Hepatocyte (in vitro differentiated cells): ENCODE results near the gene CACTIN. TPM values are rescaled to one million over a fixed set of nuclear protein-coding genes. Genes with fewer than 3 reads are reported as not detected.

ENCODE experiments used
- DNase-seq: peaks from one replicate; pipeline ENCODE4 v3.0.0-alpha.2; 2016; ENCODE audit warnings: low spot score
- H2AFZ ChIP-seq: fragments of 200-600 bp; sonication (generic); 2 replicates; pipeline ENCODE4 v1.6.0; 2016; ENCODE audit warnings: antibody characterized with exemption, mild to moderate bottlenecking
- H3K27ac ChIP-seq: fragments of 200-600 bp; sonication (generic); 2 replicates; pipeline ENCODE4 v1.5.1; 2016; ENCODE audit warnings: mild to moderate bottlenecking
- H3K27me3 ChIP-seq: fragments of 200-600 bp; sonication (generic); 2 replicates; pipeline ENCODE4 v1.6.1; 2016
- H3K36me3 ChIP-seq: fragments of 200-600 bp; sonication (generic); replicated peaks from 2 replicates; pipeline ENCODE4 v1.5.1; 2016; ENCODE audit warnings: low read depth; ENCODE audit not compliant: insufficient read depth
- H3K4me1 ChIP-seq: fragments of 200-600 bp; sonication (generic); 2 replicates; pipeline ENCODE4 v1.5.1; 2016; ENCODE audit warnings: mild to moderate bottlenecking, moderate library complexity; ENCODE audit not compliant: insufficient read depth
- H3K4me2 ChIP-seq: fragments of 200-600 bp; sonication (generic); 2 replicates; pipeline ENCODE4 v1.6.0; 2016
- H3K4me3 ChIP-seq: fragments of 200-600 bp; sonication (generic); 2 replicates; pipeline ENCODE4 v1.5.1; 2016; ENCODE audit warnings: mild to moderate bottlenecking
- H3K79me2 ChIP-seq: fragments of 200-600 bp; sonication (generic); 2 replicates; pipeline ENCODE4 v1.6.0; 2017; ENCODE audit warnings: mild to moderate bottlenecking
- H3K9me2 ChIP-seq: fragments of 200-600 bp; sonication (generic); replicated peaks from 2 replicates; pipeline ENCODE4 v1.6.0; 2017; ENCODE audit warnings: mild to moderate bottlenecking; ENCODE audit not compliant: insufficient read depth
- H3K9me3 ChIP-seq: fragments of 200-600 bp; sonication (generic); 2 replicates; pipeline ENCODE4 v1.5.1; 2016; ENCODE audit warnings: low read depth, mild to moderate bottlenecking
- H4K20me1 ChIP-seq: fragments of 200-600 bp; sonication (generic); 2 replicates; pipeline ENCODE4 v1.6.0; 2016; ENCODE audit warnings: mild to moderate bottlenecking; ENCODE audit not compliant: insufficient read depth, poor library complexity, severe bottlenecking
- CTCF ChIP-seq: fragments of 200-600 bp; sonication (generic); IDR thresholded peaks from 2 replicates; pipeline ENCODE4 v1.5.1; 2016; ENCODE audit warnings: antibody characterized with exemption, mild to moderate bottlenecking; ENCODE audit not compliant: poor library complexity
- EZH2 ChIP-seq: fragments of 200-600 bp; sonication (generic); IDR thresholded peaks from 2 replicates; pipeline ENCODE4 v1.6.1; 2016; ENCODE audit warnings: antibody characterized with exemption, mild to moderate bottlenecking, borderline replicate concordance
- EZH2phosphoT487 ChIP-seq: fragments of 200-600 bp; sonication (generic); IDR thresholded peaks from one replicate; pipeline ENCODE4 v1.6.1; 2018; ENCODE audit warnings: antibody characterized with exemption, mild to moderate bottlenecking, low read depth, moderate library complexity; ENCODE audit not compliant: unreplicated experiment, severe bottlenecking
- WGBS: methylation state at CpG from one replicate; pipeline ENCODE4 v1.1.6; 2016; ENCODE audit warnings: low lambda C conversion rate; ENCODE audit errors: missing lambda C conversion rate; 5-methylcytosine and 5-hydroxymethylcytosine counted together
- polyA plus RNA-seq: library from polyadenylated mRNA; unstranded; fragments of >200 nt; fragmentation: Nextera tagmentation; extraction: Ambion mirVana; gene quantifications from 2 replicates; pipeline ENCODE4 v1.2.1, GENCODE V29; 2016
- total RNA-seq: library from RNA; depleted of rRNA; stranded (reverse); fragments of >200 nt; gene quantifications from 2 replicates; pipeline ENCODE4 v1.2.3, GENCODE V29; 2014

CACTIN gene
- total and polyA plus RNA-seq, 2 experiments from 2014 or later: 15.7 to 18.3 TPM

DNA sequence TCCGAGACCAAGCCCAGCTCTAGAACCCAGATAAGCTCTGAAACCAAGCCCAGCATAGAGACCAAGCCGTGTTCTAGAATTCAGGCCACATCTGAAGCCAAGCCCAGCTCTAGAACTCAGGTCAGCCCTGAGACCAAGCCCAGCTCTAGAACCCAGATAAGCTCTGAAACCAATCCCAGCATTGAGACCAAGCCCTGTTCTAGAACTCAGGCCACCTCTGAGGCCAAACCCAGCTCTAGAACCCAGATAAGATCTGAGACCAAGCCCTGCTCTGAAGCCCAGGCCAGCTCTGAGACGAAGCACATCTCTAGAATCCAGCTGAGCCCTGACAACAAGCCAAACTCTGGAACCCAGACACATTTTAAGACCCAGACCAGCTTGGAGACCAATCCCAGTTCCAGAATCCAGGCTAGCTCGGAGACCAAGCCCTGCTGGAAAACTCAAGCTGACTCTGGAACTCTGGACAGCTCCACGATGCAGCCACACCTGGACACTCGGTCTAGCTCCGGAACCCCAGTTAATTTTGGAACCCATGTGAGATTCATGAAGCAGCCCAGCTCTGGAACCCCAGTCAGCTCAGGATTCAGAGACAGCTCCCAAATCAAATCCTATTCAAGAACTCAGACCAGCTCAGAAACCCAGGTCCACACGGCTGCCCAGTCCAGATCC lies 35.5 kb downstream of the CACTIN start:
- Histone ChIP-seq H3K9me3 (no peaks in the 10 kb centered on the region), H3K27me3 (peaks cover 16% of the 10 kb centered on the region)

GRCh38 chr19:3589949-3590348 lies 36.6 kb downstream of the CACTIN start:
- H3K4me1 ChIP-seq: no peaks in the 10 kb centered on the region
- H3K4me3 ChIP-seq: no peak overlapping the region
- WGBS: 95% methylated on average over 18 of the region's 22 CpGs
- H4K20me1 ChIP-seq: no peaks in the 10 kb centered on the region
- no peak overlapping the region for H2AFZ ChIP-seq
- no peak for DNase-seq
- H3K9me2 ChIP-seq: no peaks in the 10 kb centered on the region
- no peak overlapping the region for H3K27ac ChIP-seq
- H3K27me3 ChIP-seq: peaks cover 25% of the 10 kb centered on the region
- TF ChIP-seq EZH2phosphoT487 (no peak), EZH2 (no peak), CTCF (no peak)
- H3K4me2 ChIP-seq: no peak overlapping the region
- H3K79me2 ChIP-seq: no peaks in the 10 kb centered on the region
- no peaks in the 10 kb centered on the region for H3K9me3 ChIP-seq
- no peaks in the 10 kb centered on the region for H3K36me3 ChIP-seq

More for the DNA sequence above, 35.5 kb downstream of the CACTIN start:
- Histone ChIP-seq H3K4me2 (no peak overlapping the region), H3K4me1 (no peaks in the 10 kb centered on the region), H4K20me1 (no peaks in the 10 kb centered on the region), H3K36me3 (no peaks in the 10 kb centered on the region), H3K4me3 (no peak overlapping the region), H3K9me2 (no peaks in the 10 kb centered on the region), H3K79me2 (no peaks in the 10 kb centered on the region), H2AFZ (no peak overlapping the region), H3K27ac (no peak overlapping the region)
- WGBS: 92% methylated on average over 8 of the region's 8 CpGs
- TF ChIP-seq EZH2: no peak
- TF ChIP-seq EZH2phosphoT487: no peak
- TF ChIP-seq CTCF: no peak
- DNase-seq: no peak

GRCh38 chr19:3589439-3589838 lies 37.2 kb downstream of the CACTIN start:
- Histone ChIP-seq H3K9me2 (no peaks in the 10 kb centered on the region), H3K27me3 (peaks cover 28% of the 10 kb centered on the region), H3K4me2 (no peak overlapping the region), H4K20me1 (no peaks in the 10 kb centered on the region), H3K9me3 (no peaks in the 10 kb centered on the region), H3K79me2 (no peaks in the 10 kb centered on the region), H3K27ac (no peak overlapping the region), H3K36me3 (no peaks in the 10 kb centered on the region), H3K4me1 (no peaks in the 10 kb centered on the region), H2AFZ (no peak overlapping the region), H3K4me3 (no peak overlapping the region)
- WGBS: 90% methylated on average over 9 of the region's 11 CpGs
- DNase-seq: no peak
- no peak for TF ChIP-seq CTCF
- TF ChIP-seq EZH2phosphoT487: no peak
- no peak for TF ChIP-seq EZH2
